ENCODE results near the gene KCNC1.

Gene KCNC1

GRCh38 chr11:17764446-17765218 lies 30.1 kb downstream of the KCNC1 start:
- POLR2A ChIA-PET = no interaction called here
- TF ChIP-seq CTCF (IDR thresholded peaks at IDR 0.05; ENCODE audit: control extremely low read depth, extremely low read depth, low read depth, missing control alignments) = no peak
- no peak for DNase-seq (ENCODE audit: extremely low spot score)
- CTCF ChIA-PET = interaction anchor here (0.8 to 1.4 kb wide), 2 partner anchors 34 to 214 kb away, joined by 3 read pairs; no protein-coding TSS in a partner anchor

GRCh38 chr11:17765356-17766072 lies 30.9 kb downstream of the KCNC1 start:
- DNase-seq (ENCODE audit: extremely low spot score) = no peak
- ChIA-PET POLR2A (no interaction called here), CTCF (interaction anchor here (0.8 to 1.4 kb wide), 2 partner anchors 35 to 213 kb away, joined by 3 read pairs; no protein-coding TSS in a partner anchor)
- no peak for TF ChIP-seq CTCF (IDR thresholded peaks at IDR 0.05; ENCODE audit: control extremely low read depth, extremely low read depth, low read depth, missing control alignments)

- DNase-seq (ENCODE audit: extremely low spot score) = no peak
- ChIA-PET CTCF (interaction anchor here (1.4 kb wide), 1 partner anchor 35 kb away, joined by 3 read pairs; no protein-coding TSS in a partner anchor), POLR2A (no interaction called here)
- TF ChIP-seq CTCF (IDR thresholded peaks at IDR 0.05; ENCODE audit: control extremely low read depth, extremely low read depth, low read depth, missing control alignments) = no peak
Observed at GRCh38 chr11:17766073-17766359, 31.4 kb downstream of the KCNC1 start.

- DNase-seq (ENCODE audit: extremely low spot score) = no peak
- CTCF ChIA-PET = interaction anchor here (1.1 kb wide), 1 partner anchor 212 kb away, joined by 3 read pairs; no protein-coding TSS in a partner anchor
- POLR2A ChIA-PET = no interaction called here
- no peak for TF ChIP-seq CTCF (IDR thresholded peaks at IDR 0.05; ENCODE audit: control extremely low read depth, extremely low read depth, low read depth, missing control alignments)
Observed at GRCh38 chr11:17766590-17766989, 32.0 kb downstream of the KCNC1 start.

- no peak for TF ChIP-seq CTCF (IDR thresholded peaks at IDR 0.05; ENCODE audit: control extremely low read depth, extremely low read depth, low read depth, missing control alignments)
- POLR2A ChIA-PET = no interaction called here
- DNase-seq (ENCODE audit: extremely low spot score) = no peak
- CTCF ChIA-PET = interaction anchor here (1.1 to 2.0 kb wide), 2 partner anchors 211 kb away, joined by 3 to 8 read pairs; no protein-coding TSS in a partner anchor
Observed at GRCh38 chr11:17767301-17767885, 32.8 kb downstream of the KCNC1 start.

- no peak for TF ChIP-seq CTCF (IDR thresholded peaks at IDR 0.05; ENCODE audit: control extremely low read depth, extremely low read depth, low read depth, missing control alignments)
- no peak for DNase-seq (ENCODE audit: extremely low spot score)
- ChIA-PET POLR2A (no interaction called here), CTCF (interaction anchor here (2.0 kb wide), 1 partner anchor 211 kb away, joined by 8 read pairs; no protein-coding TSS in a partner anchor)
Observed at GRCh38 chr11:17767914-17768313, 33.3 kb downstream of the KCNC1 start.
